SK-MEL-5 (cell line): ENCODE measurements around the gene C1R. TPM values are rescaled to one million over a fixed set of nuclear protein-coding genes. Genes with fewer than 3 reads are reported as not detected.

Source experiments
- DNase-seq: peaks from one replicate; pipeline ENCODE4 v3.0.0-alpha.2; 2016; ENCODE audit warnings: low read depth, low spot score
- in situ Hi-C: cut with HindIII; loops from 2 replicates; pipeline ENCODE4 v1.10.0; 2016; ENCODE audit warnings: low sequenced_read_pairs, high pct_unique_total_duplicates, low pct_unique_long_range_greater_than_20kb
- small RNA-seq, 2 experiments: library from RNA; depleted of rRNA; stranded (forward); fragments of <200 nt; gene quantifications; one replicate each; pipeline ENCODE3, GENCODE V24; 2014
- total RNA-seq: library from RNA; depleted of rRNA; stranded (reverse); fragments of >200 nt; shearing (Covaris generic); gene quantifications from 2 replicates; pipeline ENCODE4 v1.2.3, GENCODE V29; 2014; rRNA removed

Gene C1R
- total RNA-seq, 1 experiment from 2014 or later, result 2.0 TPM

- in situ Hi-C loops, result no loop called here
- no peak for DNase-seq
Observed at GRCh38 chr12:7032990-7033389, 59.3 kb downstream of the C1R start.

- no peak for DNase-seq
- in situ Hi-C loops, result no loop called here
Observed at GRCh38 chr12:7031306-7031705, 60.9 kb downstream of the C1R start.

Small RNA genes lying within 50 kb of the gene (small RNA-seq; reads per million reads assigned to genes)
- 0 reads per million in 2 experiments for gene AC006512.1
- gene RNU6-485P, result 0 reads per million in 2 experiments

Other genes starting within 250 kb of the C1R start
- 47.1 and 52.3 TPM in 2 replicates for gene CDCA3, start 241.2 kb downstream of the C1R start, total RNA-seq
- 87.9 and 92.6 TPM in 2 replicates for gene USP5, start 240.3 kb downstream of the C1R start, total RNA-seq
- gene TPI1, start 224.9 kb downstream of the C1R start, total RNA-seq, result 1,835 and 2,004 TPM in 2 replicates
- 6.4 and 8.3 TPM in 2 replicates for gene SPSB2, start 219.1 kb downstream of the C1R start, total RNA-seq
- gene LRRC23, start 187.6 kb downstream of the C1R start, total RNA-seq, result 10.0 and 10.7 TPM in 2 replicates
- gene ENO2, start 177.9 kb downstream of the C1R start, total RNA-seq, result 14.5 and 16.5 TPM in 2 replicates
- gene ATN1, start 164.5 kb downstream of the C1R start, total RNA-seq, result 3.1 and 5.0 TPM in 2 replicates
- not detected in 2 replicates for gene RNU7-1, start 148.6 kb downstream of the C1R start, total RNA-seq
- 118 and 135 TPM in 2 replicates for gene C12orf57, start 148.4 kb downstream of the C1R start, total RNA-seq
- gene PTPN6, start 141.1 kb downstream of the C1R start, total RNA-seq, result not detected in 2 replicates
- 410 and 413 TPM in 2 replicates for gene PHB2, start 121.8 kb downstream of the C1R start, total RNA-seq
- 62.9 and 70.8 TPM in 2 replicates for gene EMG1, start 121.5 kb downstream of the C1R start, total RNA-seq
- gene LPCAT3, start 74.0 kb downstream of the C1R start, total RNA-seq, result 12.9 and 15.6 TPM in 2 replicates
- gene C1S, start 31.7 kb downstream of the C1R start, total RNA-seq, result 3.3 and 3.6 TPM in 2 replicates
- gene C1RL, start 16.8 kb upstream of the C1R start, total RNA-seq, result 1.9 and 3.8 TPM in 2 replicates
- not detected in 2 replicates for gene RBP5, start 36.4 kb upstream of the C1R start, total RNA-seq
- gene CLSTN3, start 37.9 kb upstream of the C1R start, total RNA-seq, result 1.0 TPM in 2 replicates
- 23.7 and 27.5 TPM in 2 replicates for gene PEX5, start 97.2 kb upstream of the C1R start, total RNA-seq
- not detected in 2 replicates for gene ACSM4, start 211.6 kb upstream of the C1R start, total RNA-seq